K562 (cell line): ENCODE data around the gene TMEM181. TPM values are rescaled to one million over a fixed set of nuclear protein-coding genes. Genes with fewer than 3 reads are reported as not detected.

Experiments
- microRNA-seq: library from miRNA; unstranded; fragments of <30 nt; microRNA quantifications from one replicate; pipeline ENCODE4, GENCODE V29; 2018; ENCODE audit warnings: borderline microRNAs expressed
- polyA plus RNA-seq, 8 experiments: library from polyadenylated mRNA; depleted of rRNA in 4 of 8; stranded (reverse) in 5 of 8; unstranded in 3 of 8; fragments of >200 nt; fragmentation: Nextera tagmentation in 2 of 8; fragmentation: Illumina TruSeq in 1 of 8; extraction: Ambion mirVana in 2 of 8; extraction: Trizol in 1 of 8; gene quantifications; 2 replicates each; pipeline versions ENCODE4 v1.2.1 to v1.2.3, GENCODE V29; 2011 to 2014; ENCODE audit warnings: inconsistent platforms in 1 of 8, missing spikeins in 1 of 8
- small RNA-seq: library from RNA; depleted of rRNA; stranded (forward); fragments of <200 nt; gene quantifications from one replicate; pipeline ENCODE3, GENCODE V24; 2014
- total RNA-seq, 7 experiments: library from RNA; depleted of rRNA in 6 of 7; stranded (reverse); fragments of >200 nt in 6 of 7; fragmentation: Illumina TruSeq in 2 of 7; extraction: Trizol in 2 of 7; gene quantifications; 2 replicates each; pipeline versions ENCODE4 v1.2.1 to v1.2.3, GENCODE V29; 2011 to 2021; ENCODE audit warnings: low replicate concordance in 1 of 7

TMEM181 gene
- total and polyA plus RNA-seq, 9 of the 15 experiments (the other 6 are each of a cell fraction or from before 2014, with no cell fraction given): 5.6 to 27.2 (median 19.9) TPM

Small RNA genes within 50 kb of the gene (microRNA-seq; reads per million reads assigned to microRNA genes)
- gene MIR7161: not detected

Small RNA genes within 50 kb of the gene (small RNA-seq; reads per million reads assigned to genes)
- not detected for gene MIR7161

Other genes with a start within 250 kb of the TMEM181 start
- 33.3 and 33.8 TPM in 2 replicates for gene TULP4, start 247.6 kb upstream of the TMEM181 start, total RNA-seq (2014; rRNA removed)
- gene TULP4, start 247.6 kb upstream of the TMEM181 start, total RNA-seq (2014; rRNA removed; fragmentation: Illumina TruSeq; extraction: Trizol): 50.4 and 52.4 TPM in 2 replicates
- gene TULP4, start 247.6 kb upstream of the TMEM181 start, total RNA-seq (2015; rRNA removed; fragmentation: Illumina TruSeq; extraction: Trizol): 43.7 and 48.8 TPM in 2 replicates
- gene TULP4, start 247.6 kb upstream of the TMEM181 start, total RNA-seq (2021): 42.5 and 46.9 TPM in 2 replicates
- 8.7 and 9.4 TPM in 2 replicates for gene TULP4, start 247.6 kb upstream of the TMEM181 start, polyA plus RNA-seq (2011; rRNA removed)
- gene TULP4, start 247.6 kb upstream of the TMEM181 start, polyA plus RNA-seq (2014; fragmentation: Illumina TruSeq; extraction: Trizol): 8.0 and 8.4 TPM in 2 replicates
- 1 to 10 TPM; 1.2 to 4.2 TPM for gene TULP4, start 247.6 kb upstream of the TMEM181 start, polyA plus RNA-seq (2014; fragmentation: Nextera tagmentation; extraction: Ambion mirVana)
- 7.4 and 11.0 TPM in 2 replicates for gene TULP4, start 247.6 kb upstream of the TMEM181 start, polyA plus RNA-seq (2014; rRNA removed)
- 42.2 and 50.0 TPM in 2 replicates for gene DYNLT1, start 84.7 kb downstream of the TMEM181 start, total RNA-seq (2014; rRNA removed)
- gene DYNLT1, start 84.7 kb downstream of the TMEM181 start, total RNA-seq (2014; rRNA removed; fragmentation: Illumina TruSeq; extraction: Trizol): 70.3 and 75.7 TPM in 2 replicates
- gene DYNLT1, start 84.7 kb downstream of the TMEM181 start, total RNA-seq (2015; rRNA removed; fragmentation: Illumina TruSeq; extraction: Trizol): 52.8 and 57.3 TPM in 2 replicates
- 98.5 and 103 TPM in 2 replicates for gene DYNLT1, start 84.7 kb downstream of the TMEM181 start, total RNA-seq (2021)
- 324 and 368 TPM in 2 replicates for gene DYNLT1, start 84.7 kb downstream of the TMEM181 start, polyA plus RNA-seq (2011; rRNA removed)
- 130 TPM in 2 replicates for gene DYNLT1, start 84.7 kb downstream of the TMEM181 start, polyA plus RNA-seq (2014; fragmentation: Illumina TruSeq; extraction: Trizol)
- gene DYNLT1, start 84.7 kb downstream of the TMEM181 start, polyA plus RNA-seq (2014; fragmentation: Nextera tagmentation; extraction: Ambion mirVana): 100 to 1,000 TPM; 489 to 583 TPM
- 127 and 142 TPM in 2 replicates for gene DYNLT1, start 84.7 kb downstream of the TMEM181 start, polyA plus RNA-seq (2014; rRNA removed)
- gene SYTL3, start 90.0 kb downstream of the TMEM181 start, total RNA-seq (2014; rRNA removed): 0.05 and 0.61 TPM in 2 replicates
- 0.16 and 0.25 TPM in 2 replicates for gene SYTL3, start 90.0 kb downstream of the TMEM181 start, total RNA-seq (2014; rRNA removed; fragmentation: Illumina TruSeq; extraction: Trizol)
- 0.11 and 0.18 TPM in 2 replicates for gene SYTL3, start 90.0 kb downstream of the TMEM181 start, total RNA-seq (2015; rRNA removed; fragmentation: Illumina TruSeq; extraction: Trizol)
- 0.11 and 0.35 TPM in 2 replicates for gene SYTL3, start 90.0 kb downstream of the TMEM181 start, total RNA-seq (2021)
- gene SYTL3, start 90.0 kb downstream of the TMEM181 start, polyA plus RNA-seq (2011; rRNA removed): 0.12 and 0.46 TPM in 2 replicates
- gene SYTL3, start 90.0 kb downstream of the TMEM181 start, polyA plus RNA-seq (2014; fragmentation: Illumina TruSeq; extraction: Trizol): 0.16 and 0.17 TPM in 2 replicates
- under 1 TPM in 1 of 2 experiments, not detected in 1; 0.06 TPM for gene SYTL3, start 90.0 kb downstream of the TMEM181 start, polyA plus RNA-seq (2014; fragmentation: Nextera tagmentation; extraction: Ambion mirVana)
- gene SYTL3, start 90.0 kb downstream of the TMEM181 start, polyA plus RNA-seq (2014; rRNA removed): 0.04 TPM in 2 replicates